Tibial artery (tissue), 4 donors: Measurements from ENCODE around the gene CHDH.
A peak's percentile ranks its signal among the peaks of the same experiment; 100 is the strongest.

Source experiments
- DNase-seq, 2 donors: peaks; one replicate each; pipeline ENCODE4 v3.0.0-alpha.2; 2019
- H3K27ac ChIP-seq, 2 donors: fragments of 200-600 bp; sonication (generic) in 1 of 2; 1 replicate in 1 of 2; 2 replicates in 1 of 2; pipeline ENCODE4 v1.5.1; 2018 to 2019; ENCODE audit warnings: mild to moderate bottlenecking in 1 of 2
- H3K27me3 ChIP-seq, 2 donors: fragments of 200-600 bp; sonication (generic) in 1 of 2; one replicate each; pipeline versions ENCODE4 v1.5.1 to v1.6.0; 2016 to 2019
- H3K36me3 ChIP-seq, 3 donors: fragments of 200-600 bp; sonication (generic) in 2 of 3; one replicate each; pipeline ENCODE4 v1.5.1; 2016 to 2019; ENCODE audit warnings: mild to moderate bottlenecking in 2 of 3
- H3K4me1 ChIP-seq, 4 donors: fragments of 200-600 bp; sonication (generic) in 2 of 4; 1 replicate in 3 of 4; 2 replicates in 1 of 4; pipeline ENCODE4 v1.5.1; 2016 to 2019
- H3K4me3 ChIP-seq, 2 donors: fragments of 200-600 bp; sonication (generic) in 1 of 2; 1 replicate in 1 of 2; 2 replicates in 1 of 2; pipeline ENCODE4 v1.5.1; 2018 to 2019; ENCODE audit warnings: mild to moderate bottlenecking in 2 of 2
- H3K9me3 ChIP-seq, 3 donors: fragments of 200-600 bp; sonication (generic) in 1 of 3; one replicate each; pipeline ENCODE4 v1.5.1; 2016 to 2019
- intact Hi-C: fragments of 100-400 bp; cut with DNase I; formaldehyde crosslinking; loops from one replicate; pipeline ENCODE4 v1.15.0; 2023; ENCODE audit warnings: low total_unique reads
- TF ChIP-seq, protein P1 (sequence below), 2 experiments: fragments of 200-600 bp in 1 of 2; fragments of 450-650 bp in 1 of 2; IDR thresholded peaks; one replicate each; pipeline ENCODE4 v1.5.1; 2017 to 2019; ENCODE audit warnings: antibody characterized with exemption in 2 of 2, mild to moderate bottlenecking in 1 of 2, moderate library complexity in 1 of 2

Gene CHDH

GRCh38 chr3:53811143-53811927 is 34.9 kb downstream of the CHDH start:
- Histone ChIP-seq H3K27me3 (no peaks in the 10 kb centered on the region), H3K9me3 (no peaks in the 10 kb centered on the region), H3K36me3 (peaks cover 0 to 7% (median 0%) of the 10 kb centered on the region in 3 donors), H3K27ac (no peak overlapping the region), H3K4me3 (no peak overlapping the region), H3K4me1 (peaks cover 0 to 7% (median 5%) of the 10 kb centered on the region in 4 donors)
- no peak for DNase-seq
- TF ChIP-seq, protein P1, sequence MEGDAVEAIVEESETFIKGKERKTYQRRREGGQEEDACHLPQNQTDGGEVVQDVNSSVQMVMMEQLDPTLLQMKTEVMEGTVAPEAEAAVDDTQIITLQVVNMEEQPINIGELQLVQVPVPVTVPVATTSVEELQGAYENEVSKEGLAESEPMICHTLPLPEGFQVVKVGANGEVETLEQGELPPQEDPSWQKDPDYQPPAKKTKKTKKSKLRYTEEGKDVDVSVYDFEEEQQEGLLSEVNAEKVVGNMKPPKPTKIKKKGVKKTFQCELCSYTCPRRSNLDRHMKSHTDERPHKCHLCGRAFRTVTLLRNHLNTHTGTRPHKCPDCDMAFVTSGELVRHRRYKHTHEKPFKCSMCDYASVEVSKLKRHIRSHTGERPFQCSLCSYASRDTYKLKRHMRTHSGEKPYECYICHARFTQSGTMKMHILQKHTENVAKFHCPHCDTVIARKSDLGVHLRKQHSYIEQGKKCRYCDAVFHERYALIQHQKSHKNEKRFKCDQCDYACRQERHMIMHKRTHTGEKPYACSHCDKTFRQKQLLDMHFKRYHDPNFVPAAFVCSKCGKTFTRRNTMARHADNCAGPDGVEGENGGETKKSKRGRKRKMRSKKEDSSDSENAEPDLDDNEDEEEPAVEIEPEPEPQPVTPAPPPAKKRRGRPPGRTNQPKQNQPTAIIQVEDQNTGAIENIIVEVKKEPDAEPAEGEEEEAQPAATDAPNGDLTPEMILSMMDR (IDR thresholded peaks at IDR 0.05): no peak
- intact Hi-C loops: no loop called here

GRCh38 chr3:53809764-53810400 is 36.3 kb downstream of the CHDH start:
- Histone ChIP-seq H3K4me3 (no peak overlapping the region), H3K27ac (no peak overlapping the region), H3K4me1 (peaks cover 0 to 16% (median 12%) of the 10 kb centered on the region in 4 donors), H3K36me3 (peaks cover 0 to 2% (median 0%) of the 10 kb centered on the region in 3 donors), H3K9me3 (no peaks in the 10 kb centered on the region), H3K27me3 (no peaks in the 10 kb centered on the region)
- intact Hi-C loops: no loop called here
- DNase-seq: peak in 1 of 2 donors; percentile 45
- TF ChIP-seq, protein P1 (IDR thresholded peaks at IDR 0.05): no peak

- TF ChIP-seq, protein P1 (IDR thresholded peaks at IDR 0.05): no peak
- intact Hi-C loops: no loop called here
Observed at GRCh38 chr3:53809267-53809666, 37.0 kb downstream of the CHDH start.

GRCh38 chr3:53808496-53808895 is 37.7 kb downstream of the CHDH start:
- DNase-seq: no peak
- Histone ChIP-seq H3K27me3 (no peaks in the 10 kb centered on the region), H3K27ac (no peak overlapping the region), H3K36me3 (no peaks in the 10 kb centered on the region), H3K4me1 (peaks cover 0 to 20% (median 14%) of the 10 kb centered on the region in 4 donors), H3K4me3 (no peak overlapping the region), H3K9me3 (no peaks in the 10 kb centered on the region)
- TF ChIP-seq, protein P1 (IDR thresholded peaks at IDR 0.05): no peak
- intact Hi-C loops: no loop called here

More at GRCh38 chr3:53809267-53809666, 37.0 kb downstream of the CHDH start:
- Histone ChIP-seq H3K4me1 (peaks cover 0 to 20% (median 14%) of the 10 kb centered on the region in 4 donors), H3K4me3 (no peak overlapping the region), H3K27me3 (no peaks in the 10 kb centered on the region), H3K27ac (no peak overlapping the region), H3K36me3 (no peaks in the 10 kb centered on the region), H3K9me3 (no peaks in the 10 kb centered on the region)
- no peak for DNase-seq

GRCh38 chr3:53807117-53807810 is 39.0 kb downstream of the CHDH start:
- TF ChIP-seq, protein P1 (IDR thresholded peaks at IDR 0.05): no peak
- Histone ChIP-seq H3K9me3 (no peaks in the 10 kb centered on the region), H3K36me3 (no peaks in the 10 kb centered on the region), H3K27me3 (no peaks in the 10 kb centered on the region), H3K4me3 (no peak overlapping the region), H3K27ac (no peak overlapping the region), H3K4me1 (peaks cover 0 to 20% (median 14%) of the 10 kb centered on the region in 4 donors)
- intact Hi-C loops: no loop called here
- peak in 1 of 2 donors; percentile 49 for DNase-seq
